Endothelial cell of umbilical vein (primary cell): ENCODE data around the gene RCAN1.

Experiments used
- EZH2 ChIP-seq: IDR thresholded peaks from 2 replicates; pipeline ENCODE4 v1.6.1; 2012; ENCODE audit warnings: borderline replicate concordance, low read depth, mild to moderate bottlenecking, moderate library complexity, low read length, inconsistent platforms; ENCODE audit not compliant: severe bottlenecking
- POLR2A ChIP-seq: IDR thresholded peaks from 2 replicates; pipeline ENCODE4 v1.6.1; 2012; ENCODE audit warnings: low read depth, mild to moderate bottlenecking, control low read depth, low read length
- TF ChIP-seq, protein P1 (sequence below), 2 donors: IDR thresholded peaks; 1 replicate in 1 of 2; 2 replicates in 1 of 2; pipeline ENCODE4 v1.5.1; 2011; ENCODE audit warnings: low read length in 2 of 2, mild to moderate bottlenecking in 2 of 2, moderate library complexity in 2 of 2, control low read depth in 1 of 2, inconsistent platforms in 1 of 2, low read depth in 1 of 2; ENCODE audit not compliant: insufficient read depth in 1 of 2; ENCODE audit errors: extremely low read depth in 1 of 2

DNA sequence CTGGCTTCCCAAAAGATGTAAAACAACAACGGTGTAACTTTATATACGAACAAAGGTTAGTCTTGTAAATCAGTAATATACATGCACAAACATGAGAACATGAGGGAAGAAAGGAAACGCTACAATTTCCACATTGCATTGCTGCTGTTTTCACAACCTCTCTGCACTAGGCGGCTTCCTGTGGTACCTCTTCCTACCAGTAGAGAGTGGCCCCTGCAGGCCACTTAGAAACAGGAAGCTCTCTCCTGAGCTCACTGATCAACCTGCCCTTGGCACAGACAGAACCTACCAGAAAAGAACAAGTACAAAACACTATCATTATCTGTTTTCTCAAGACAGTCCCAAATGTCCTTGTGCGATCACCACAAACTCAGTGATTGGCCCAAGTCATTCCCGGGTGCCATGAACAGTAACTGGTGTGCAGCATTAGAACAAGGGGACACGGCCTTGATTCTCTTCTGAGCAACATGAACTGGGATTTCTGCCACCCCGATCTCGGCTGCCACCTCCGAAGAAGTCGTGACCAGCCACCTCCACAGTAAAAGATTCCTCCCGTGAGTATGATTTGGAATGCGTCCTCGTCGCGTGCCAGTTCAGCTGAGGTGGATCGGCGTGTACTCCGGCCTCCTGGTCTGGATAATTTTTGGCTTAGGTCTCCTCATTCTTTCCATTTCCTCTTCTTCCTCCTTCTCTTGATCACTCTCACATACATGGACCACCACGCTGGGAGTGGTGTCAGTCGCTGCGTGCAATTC lies 97.2 kb downstream of the RCAN1 start:
- TF ChIP-seq, protein P1, sequence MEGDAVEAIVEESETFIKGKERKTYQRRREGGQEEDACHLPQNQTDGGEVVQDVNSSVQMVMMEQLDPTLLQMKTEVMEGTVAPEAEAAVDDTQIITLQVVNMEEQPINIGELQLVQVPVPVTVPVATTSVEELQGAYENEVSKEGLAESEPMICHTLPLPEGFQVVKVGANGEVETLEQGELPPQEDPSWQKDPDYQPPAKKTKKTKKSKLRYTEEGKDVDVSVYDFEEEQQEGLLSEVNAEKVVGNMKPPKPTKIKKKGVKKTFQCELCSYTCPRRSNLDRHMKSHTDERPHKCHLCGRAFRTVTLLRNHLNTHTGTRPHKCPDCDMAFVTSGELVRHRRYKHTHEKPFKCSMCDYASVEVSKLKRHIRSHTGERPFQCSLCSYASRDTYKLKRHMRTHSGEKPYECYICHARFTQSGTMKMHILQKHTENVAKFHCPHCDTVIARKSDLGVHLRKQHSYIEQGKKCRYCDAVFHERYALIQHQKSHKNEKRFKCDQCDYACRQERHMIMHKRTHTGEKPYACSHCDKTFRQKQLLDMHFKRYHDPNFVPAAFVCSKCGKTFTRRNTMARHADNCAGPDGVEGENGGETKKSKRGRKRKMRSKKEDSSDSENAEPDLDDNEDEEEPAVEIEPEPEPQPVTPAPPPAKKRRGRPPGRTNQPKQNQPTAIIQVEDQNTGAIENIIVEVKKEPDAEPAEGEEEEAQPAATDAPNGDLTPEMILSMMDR (IDR thresholded peaks at IDR 0.05; ENCODE audit: extremely low read depth in 1 of 2, insufficient read depth in 1 of 2, low read depth in 1 of 2, low read length in 2 of 2) = peak; percentile 14
- TF ChIP-seq EZH2 (no peak), POLR2A (no peak)
